HG03097 (cell line): Measurements from ENCODE around the gene PRPH2.

Source experiments
- ATAC-seq: cut with Tn5 transposase; IDR thresholded peaks from one replicate; pipeline ENCODE4 v1.9.1; 2021; ENCODE audit not compliant: unreplicated experiment, low FRiP score

PRPH2 gene

DNA sequence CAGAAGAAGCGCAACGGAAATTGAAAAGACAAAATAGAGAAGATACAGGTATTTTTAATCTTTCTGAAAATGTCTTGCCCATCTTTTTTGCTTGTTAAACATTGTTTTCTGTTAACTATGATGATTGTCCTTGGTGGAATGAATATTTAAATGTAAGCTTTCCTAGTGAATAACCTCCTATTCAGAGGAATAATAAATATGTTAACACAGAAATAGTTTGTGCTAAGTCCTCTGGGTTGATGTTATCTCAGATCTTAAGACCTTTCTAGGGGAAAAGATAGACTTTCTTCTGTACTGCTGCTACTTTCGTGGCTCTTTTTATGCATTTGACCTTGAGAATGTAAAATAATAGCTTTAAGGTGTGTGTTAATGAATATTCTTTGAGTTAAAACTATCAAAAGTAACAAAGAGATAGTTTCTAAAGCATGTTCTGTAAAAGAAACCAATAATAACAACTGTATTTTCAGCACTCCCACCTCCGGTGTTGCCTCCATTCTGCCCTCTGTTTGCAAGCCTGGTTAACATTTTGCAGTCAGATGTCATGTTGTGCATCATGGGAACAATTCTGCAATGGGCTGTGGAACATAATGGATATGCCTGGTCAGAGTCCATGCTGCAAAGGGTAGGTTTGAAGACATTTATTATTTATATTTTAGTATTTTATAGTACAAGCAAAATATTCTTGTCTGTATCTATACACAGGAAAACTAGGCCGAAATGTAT is 70.2 kb downstream of the PRPH2 start:
- ATAC-seq = no peak
